ENCODE data around the gene AOX1.
"Not testable (repeated sequence)": the region's sequence is repeated elsewhere in the genome, so short reads cannot be mapped to it uniquely, and the experiment has no call there.

The AOX1 gene

GRCh38 chr2:200700856-200701255, 115.0 kb downstream of the AOX1 start:
- H3K36me3 Mint-ChIP-seq, result no peaks in the 10 kb centered on the region
- H3K4me1 Mint-ChIP-seq, result no peaks in the 10 kb centered on the region
- no peak overlapping the region for H3K4me3 Mint-ChIP-seq
- H3K27ac Mint-ChIP-seq, result no peak overlapping the region
- DNase-seq (ENCODE audit: low spot score in 2 of 2) (no peak), ATAC-seq (ENCODE audit: low read depth) (no peak)
- H3K27me3 Mint-ChIP-seq, result peaks cover 9% of the 10 kb centered on the region
- H3K9me3 Mint-ChIP-seq, result no peaks in the 10 kb centered on the region

DNA sequence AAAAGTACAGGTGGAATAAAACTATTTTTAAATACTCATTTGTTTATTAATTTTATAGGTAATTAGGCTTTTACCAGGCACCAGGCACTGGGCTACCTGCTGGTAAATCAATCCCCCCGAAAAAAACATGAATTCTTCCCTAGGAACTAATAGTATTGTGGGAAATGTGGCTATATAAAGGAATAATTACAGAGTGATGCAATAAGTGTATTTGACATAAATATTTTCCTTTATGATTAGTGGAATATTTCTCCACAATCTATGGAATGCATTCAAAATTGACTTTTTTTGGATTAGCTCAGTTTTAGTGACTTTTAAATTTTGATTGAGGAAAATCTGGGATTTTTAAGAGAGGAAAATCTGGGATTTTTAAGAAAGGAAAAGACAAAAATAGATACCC, 116.2 kb downstream of the AOX1 start:
- DNase-seq (ENCODE audit: low spot score in 2 of 2) (no peak), ATAC-seq (ENCODE audit: low read depth) (no peak)
- no peak overlapping the region for H3K27ac Mint-ChIP-seq
- H3K36me3 Mint-ChIP-seq, result no peaks in the 10 kb centered on the region
- no peak overlapping the region for H3K4me3 Mint-ChIP-seq
- H3K9me3 Mint-ChIP-seq, result no peaks in the 10 kb centered on the region
- peaks cover 11% of the 10 kb centered on the region for H3K27me3 Mint-ChIP-seq
- no peaks in the 10 kb centered on the region for H3K4me1 Mint-ChIP-seq

- Mint-ChIP-seq H3K4me1 (no peaks in the 10 kb centered on the region), H3K27ac (no peak overlapping the region), H3K27me3 (peaks cover 11% of the 10 kb centered on the region), H3K4me3 (no peak overlapping the region), H3K9me3 (no peaks in the 10 kb centered on the region), H3K36me3 (no peaks in the 10 kb centered on the region)
- no peak for DNase-seq (ENCODE audit: low spot score in 2 of 2)
- ATAC-seq (ENCODE audit: low read depth), result no peak
Measured at GRCh38 chr2:200702646-200703118, 116.9 kb downstream of the AOX1 start.

- H3K9me3 Mint-ChIP-seq, result no peaks in the 10 kb centered on the region
- DNase-seq (ENCODE audit: low spot score in 2 of 2) (no peak), ATAC-seq (ENCODE audit: low read depth) (no peak)
- H3K27me3 Mint-ChIP-seq, result peaks cover 12% of the 10 kb centered on the region
- no peaks in the 10 kb centered on the region for H3K36me3 Mint-ChIP-seq
- no peaks in the 10 kb centered on the region for H3K4me1 Mint-ChIP-seq
- no peak overlapping the region for H3K4me3 Mint-ChIP-seq
- no peak overlapping the region for H3K27ac Mint-ChIP-seq
Measured at GRCh38 chr2:200703127-200703925, 117.5 kb downstream of the AOX1 start.

GRCh38 chr2:200703926-200704637, 118.3 kb downstream of the AOX1 start:
- H3K4me3 Mint-ChIP-seq, result no peak overlapping the region
- no peaks in the 10 kb centered on the region for H3K36me3 Mint-ChIP-seq
- H3K27ac Mint-ChIP-seq, result no peak overlapping the region
- H3K27me3 Mint-ChIP-seq, result peaks cover 14% of the 10 kb centered on the region
- ATAC-seq (ENCODE audit: low read depth) (no peak), DNase-seq (ENCODE audit: low spot score in 2 of 2) (no peak)
- no peaks in the 10 kb centered on the region for H3K4me1 Mint-ChIP-seq
- H3K9me3 Mint-ChIP-seq, result no peaks in the 10 kb centered on the region

DNA sequence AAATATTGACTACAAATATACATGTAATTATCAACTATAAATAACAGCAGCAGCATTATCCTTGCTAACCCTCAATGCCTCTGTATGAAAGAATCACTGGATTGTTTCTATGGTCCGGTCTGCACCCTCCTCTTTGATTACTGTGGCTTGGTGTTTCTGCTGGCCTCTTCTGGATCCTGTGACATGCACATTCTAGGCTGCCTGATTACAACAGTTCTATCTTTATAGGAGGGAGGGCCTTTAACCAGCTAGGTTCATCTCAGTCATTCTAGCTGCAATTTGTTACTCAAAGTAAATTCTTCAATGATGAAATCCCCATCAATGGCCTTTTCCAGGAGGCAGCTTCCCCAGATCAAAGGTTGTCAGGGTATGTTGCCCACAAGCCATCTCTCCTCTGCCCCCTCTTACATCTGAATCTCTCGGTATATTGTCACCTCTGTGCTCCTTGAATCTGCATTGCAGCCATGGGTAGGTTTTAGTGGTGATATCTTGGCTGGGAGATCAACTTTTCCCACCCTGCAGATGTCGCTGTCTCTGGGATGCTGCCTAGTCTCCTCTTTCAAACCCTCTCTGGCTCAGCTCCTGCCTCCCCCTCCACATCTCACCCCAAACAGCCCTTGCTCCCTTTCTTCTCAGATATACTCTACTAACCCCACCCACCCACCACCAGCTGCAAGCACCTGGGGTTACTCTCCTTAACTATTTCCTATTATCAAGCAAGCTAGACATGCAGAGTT, 119.7 kb downstream of the AOX1 start:
- Mint-ChIP-seq H3K4me3 (no peak overlapping the region), H3K9me3 (no peaks in the 10 kb centered on the region), H3K27ac (no peak overlapping the region), H3K36me3 (no peaks in the 10 kb centered on the region), H3K4me1 (no peaks in the 10 kb centered on the region), H3K27me3 (peaks cover 16% of the 10 kb centered on the region)
- ATAC-seq (ENCODE audit: low read depth) (no peak), DNase-seq (ENCODE audit: low spot score in 2 of 2) (no peak)

DNA sequence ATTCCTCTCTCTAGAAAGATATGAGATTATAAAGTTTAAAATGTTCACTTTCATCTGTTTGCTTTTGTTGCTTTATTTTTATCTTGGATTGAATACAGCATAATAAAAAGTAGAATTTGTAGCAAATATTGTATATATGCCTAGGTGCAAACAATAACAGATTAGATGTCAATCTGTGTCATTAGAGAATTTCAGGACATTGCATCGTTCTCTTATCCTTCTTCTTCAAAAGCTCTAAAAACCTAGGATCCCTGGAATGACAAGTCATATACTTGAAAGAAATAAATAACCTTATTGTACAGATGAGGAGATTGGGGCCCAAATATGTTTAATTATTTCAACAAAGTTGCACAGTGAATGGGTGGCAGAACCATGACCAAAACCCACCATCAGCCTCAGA, 123.1 kb downstream of the AOX1 start:
- Mint-ChIP-seq H3K4me1 (peaks cover 2% of the 10 kb centered on the region), H3K27ac (no peak overlapping the region), H3K27me3 (peaks cover 15% of the 10 kb centered on the region), H3K36me3 (no peaks in the 10 kb centered on the region), H3K9me3 (no peaks in the 10 kb centered on the region), H3K4me3 (no peak overlapping the region)
- DNase-seq (ENCODE audit: low spot score in 2 of 2) (no peak), ATAC-seq (ENCODE audit: low read depth) (no peak)

DNA sequence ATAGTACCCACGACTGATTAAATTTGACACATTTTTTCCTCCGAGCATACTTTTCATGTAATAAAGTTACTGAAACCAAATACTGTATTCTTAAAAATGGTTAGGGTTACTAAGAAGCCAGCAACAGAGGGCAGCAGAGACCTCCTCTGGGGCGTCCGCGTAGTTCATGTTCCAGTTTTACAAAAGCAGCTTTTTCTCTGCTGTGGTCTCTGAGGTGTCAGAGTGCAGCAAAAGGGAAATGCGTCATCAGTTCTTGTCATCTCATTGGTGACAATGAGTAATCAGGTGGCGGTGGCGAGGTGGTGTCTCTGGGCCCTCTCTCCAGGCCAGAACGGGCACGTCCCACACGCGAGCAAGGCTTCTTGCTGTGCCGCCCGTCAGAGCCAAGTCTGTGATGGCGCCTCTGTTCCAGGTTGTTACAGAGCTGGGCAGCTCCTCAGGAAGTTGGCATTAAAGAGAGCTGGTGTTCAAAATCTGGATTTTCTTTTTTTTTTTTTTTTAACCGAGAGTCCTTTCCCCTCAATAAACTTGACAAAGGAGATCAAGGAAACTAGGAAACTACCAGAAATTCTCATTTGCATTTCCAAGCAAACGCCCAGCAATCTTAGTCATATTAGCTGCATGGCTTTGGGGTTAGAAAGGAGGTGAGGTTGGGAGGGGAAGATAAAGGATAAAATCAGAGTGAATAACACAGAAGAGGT, 127.3 kb downstream of the AOX1 start:
- no peaks in the 10 kb centered on the region for H3K36me3 Mint-ChIP-seq
- H3K4me3 Mint-ChIP-seq, result peak overlapping the region; percentile 75
- H3K27me3 Mint-ChIP-seq, result peaks cover 8% of the 10 kb centered on the region
- DNase-seq (ENCODE audit: low spot score in 2 of 2), result peak; percentile 73 to 82
- H3K27ac Mint-ChIP-seq, result peak overlapping the region; percentile 93
- peak; percentile 99 for ATAC-seq (ENCODE audit: low read depth)
- H3K9me3 Mint-ChIP-seq, result no peaks in the 10 kb centered on the region
- peaks cover 2% of the 10 kb centered on the region for H3K4me1 Mint-ChIP-seq

GRCh38 chr2:200713704-200714064, 127.9 kb downstream of the AOX1 start:
- no peaks in the 10 kb centered on the region for H3K36me3 Mint-ChIP-seq
- H3K9me3 Mint-ChIP-seq, result no peaks in the 10 kb centered on the region
- peak overlapping the region; percentile 24 for H3K4me3 Mint-ChIP-seq
- DNase-seq (ENCODE audit: low spot score in 2 of 2), result no peak
- ATAC-seq (ENCODE audit: low read depth), result no peak
- peak overlapping the region; percentile 93 for H3K27ac Mint-ChIP-seq
- peaks cover 4% of the 10 kb centered on the region for H3K27me3 Mint-ChIP-seq
- peaks cover 2% of the 10 kb centered on the region for H3K4me1 Mint-ChIP-seq

DNA sequence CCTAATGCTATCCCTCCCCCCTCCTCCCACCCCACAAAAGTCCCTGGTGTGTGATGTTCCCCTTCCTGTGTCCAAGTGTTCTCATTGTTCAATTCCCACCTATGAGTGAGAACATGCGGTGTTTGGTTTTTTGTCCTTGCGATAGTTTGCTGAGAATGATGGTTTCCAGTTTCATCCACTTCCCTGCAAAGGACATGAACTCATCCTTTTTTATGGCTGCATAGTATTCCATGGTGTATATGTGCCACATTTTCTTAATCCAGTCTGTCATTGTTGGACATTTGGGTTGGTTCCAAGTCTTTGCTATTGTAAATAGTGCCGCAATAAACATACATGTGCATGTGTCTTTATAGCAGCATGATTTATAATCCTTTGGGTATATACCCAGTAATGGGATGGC, 129.2 kb downstream of the AOX1 start:
- H3K4me1 Mint-ChIP-seq; H3K36me3 Mint-ChIP-seq; ATAC-seq (ENCODE audit: low read depth); H3K9me3 Mint-ChIP-seq; H3K4me3 Mint-ChIP-seq; DNase-seq (ENCODE audit: low spot score in 2 of 2); H3K27ac Mint-ChIP-seq; H3K27me3 Mint-ChIP-seq: not testable (repeated sequence)

DNA sequence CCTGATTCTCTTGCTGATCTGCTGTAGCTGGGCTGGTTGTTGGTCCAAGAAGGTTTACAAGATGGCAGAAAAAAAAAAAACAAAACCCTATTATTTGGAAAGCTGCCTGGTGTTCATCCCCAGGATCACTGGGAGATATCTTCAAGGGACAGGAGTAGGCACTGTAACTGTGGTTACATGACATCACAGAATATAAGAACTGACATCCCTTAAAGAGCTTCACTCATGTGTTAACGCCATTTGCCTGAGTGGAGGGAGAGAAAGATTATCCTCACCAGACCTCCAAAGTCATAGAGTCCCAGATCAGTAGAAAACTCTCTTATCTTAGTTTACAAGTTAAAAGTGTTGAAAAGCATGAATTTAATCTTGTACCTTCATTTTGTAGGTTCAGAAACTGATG, 130.6 kb downstream of the AOX1 start:
- H3K27ac Mint-ChIP-seq, result no peak overlapping the region
- peaks cover 2% of the 10 kb centered on the region for H3K9me3 Mint-ChIP-seq
- DNase-seq (ENCODE audit: low spot score in 2 of 2) (no peak), ATAC-seq (ENCODE audit: low read depth) (no peak)
- peaks cover 2% of the 10 kb centered on the region for H3K4me1 Mint-ChIP-seq
- H3K27me3 Mint-ChIP-seq, result peaks cover 2% of the 10 kb centered on the region
- H3K4me3 Mint-ChIP-seq, result no peak overlapping the region
- H3K36me3 Mint-ChIP-seq, result no peaks in the 10 kb centered on the region

Measured in memory B cell (primary cell).